ENCODE measurements around the gene PARS2. TPM values are rescaled to one million over a fixed set of nuclear protein-coding genes. Genes with fewer than 3 reads are reported as not detected.
A peak's percentile ranks its signal among the peaks of the same experiment; 100 is the strongest.

PARS2 gene
- total and polyA plus RNA-seq, 8 donors, result 0.61 to 3.6 (median 1.9) TPM

- H3K27ac ChIP-seq, result peak overlapping the region in 2 of 4 donors; percentile 46 to 55
- peak overlapping the region in 2 of 4 donors; percentile 56 to 87 for H3K4me3 ChIP-seq
- H3K36me3 ChIP-seq, result no peaks in the 10 kb centered on the region
- TF ChIP-seq CTCF (IDR thresholded peaks at IDR 0.05), result no peak
- H3K9me3 ChIP-seq, result no peaks in the 10 kb centered on the region
- H3K27me3 ChIP-seq, result no peaks in the 10 kb centered on the region
- peaks cover 0 to 12% (median 10%) of the 10 kb centered on the region in 3 donors for H3K4me1 ChIP-seq
- intact Hi-C loops (cut with DNase I), result no loop called here
- FAIRE-seq, result no peak
- no peak for DNase-seq
- 48 to 55% methylated on average over 13 of the region's 13 CpGs for WGBS, 2 donors
- peak; percentile 7 to 30 (median 20) for ATAC-seq
Observed at GRCh38 chr1:54764922-54765561, 719 bp upstream of the PARS2 start.

GRCh38 chr1:54763816-54764132 lies 549 bp downstream of the PARS2 start:
- no peak for DNase-seq
- H3K4me1 ChIP-seq, result peaks cover 0 to 12% (median 10%) of the 10 kb centered on the region in 3 donors
- peak overlapping the region; percentile 46 to 87 (median 58) for H3K4me3 ChIP-seq
- FAIRE-seq, result no peak
- H3K36me3 ChIP-seq, result peaks cover 0 to 2% (median 0%) of the 10 kb centered on the region in 3 donors
- intact Hi-C loops (cut with DNase I), result no loop called here
- peak overlapping the region in 2 of 4 donors; percentile 22 to 28 for H3K27ac ChIP-seq
- WGBS, 2 donors, result 1 to 4% methylated on average over 11 of the region's 11 CpGs
- TF ChIP-seq CTCF (IDR thresholded peaks at IDR 0.05), result no peak
- no peaks in the 10 kb centered on the region for H3K27me3 ChIP-seq
- peak in 3 of 4 donors; percentile 0 to 3 (median 3) for ATAC-seq
- H3K9me3 ChIP-seq, result no peaks in the 10 kb centered on the region

- DNase-seq (no peak), FAIRE-seq (no peak), ATAC-seq (no peak)
- 83 to 84% methylated on average over 20 of the region's 20 CpGs for WGBS, 2 donors
- H3K27ac ChIP-seq, result no peak overlapping the region
- H3K27me3 ChIP-seq, result no peaks in the 10 kb centered on the region
- intact Hi-C loops (cut with DNase I), result no loop called here
- TF ChIP-seq CTCF (IDR thresholded peaks at IDR 0.05), result no peak
- no peak overlapping the region for H3K4me3 ChIP-seq
- H3K4me1 ChIP-seq, result peaks cover 0 to 8% (median 7%) of the 10 kb centered on the region in 3 donors
- H3K9me3 ChIP-seq, result no peaks in the 10 kb centered on the region
- H3K36me3 ChIP-seq, result peaks cover 0 to 17% (median 0%) of the 10 kb centered on the region in 3 donors
Observed at GRCh38 chr1:54758678-54759348, 5.5 kb downstream of the PARS2 start.

- Histone ChIP-seq H3K4me1 (no peaks in the 10 kb centered on the region), H3K9me3 (no peaks in the 10 kb centered on the region), H3K27ac (no peak overlapping the region), H3K36me3 (peaks cover 0 to 17% (median 0%) of the 10 kb centered on the region in 3 donors), H3K4me3 (no peak overlapping the region), H3K27me3 (no peaks in the 10 kb centered on the region)
- no peak for FAIRE-seq
- no peak for TF ChIP-seq CTCF (IDR thresholded peaks at IDR 0.05)
- intact Hi-C loops (cut with DNase I), result no loop called here
- WGBS, 2 donors, result 92 to 93% methylated on average over 9 of the region's 9 CpGs
- no peak for DNase-seq
- ATAC-seq, result no peak
Observed at GRCh38 chr1:54757833-54758232, 6.5 kb downstream of the PARS2 start.
